ENCODE measurements around the gene RAB11A. TPM values are rescaled to one million over a fixed set of nuclear protein-coding genes. Genes with fewer than 3 reads are reported as not detected.

The RAB11A gene
- total RNA-seq, 1 donor from 2014 or later: 482 TPM

DNA sequence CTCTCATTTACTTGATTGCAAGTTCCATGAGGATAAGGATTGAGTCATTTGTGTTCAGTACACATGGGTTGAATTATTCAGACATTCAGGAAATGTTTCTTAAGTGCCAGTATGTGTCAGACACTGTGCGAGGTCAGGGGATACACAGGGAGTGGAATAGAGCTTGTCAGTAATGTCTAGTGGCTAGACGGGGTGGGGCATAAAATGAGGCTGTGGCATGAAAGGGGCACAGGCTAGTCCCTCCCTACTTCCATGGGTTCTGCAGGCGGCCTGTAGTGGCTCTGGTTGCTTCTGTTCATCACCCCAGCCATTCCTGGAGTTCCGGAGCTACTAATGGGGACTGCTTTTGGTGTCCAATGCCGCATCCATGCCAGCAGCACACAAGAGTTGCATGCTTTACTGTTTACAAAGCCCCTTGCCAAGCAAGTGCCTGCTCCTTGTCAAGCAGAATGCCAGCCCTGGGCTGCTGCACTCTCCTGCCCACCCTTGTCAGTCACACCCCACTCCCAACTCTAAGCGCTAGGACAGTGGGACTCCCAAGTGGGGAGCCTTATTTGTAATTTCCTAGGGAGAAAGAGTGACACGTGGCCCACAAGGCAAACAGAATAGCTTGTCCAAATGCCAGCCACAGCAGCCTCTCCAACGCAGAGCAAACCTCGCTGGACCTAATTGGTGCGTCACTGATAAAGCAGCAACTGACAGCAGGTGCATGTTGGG lies 70.8 kb downstream of the RAB11A start:
- Histone ChIP-seq H3K36me3 (no peaks in the 10 kb centered on the region), H2AFZ (replicated peaks) (no peak overlapping the region), H4K20me1 (ENCODE audit: low read depth) (no peaks in the 10 kb centered on the region), H3K27me3 (no peaks in the 10 kb centered on the region), H3K4me2 (no peak overlapping the region), H3K79me2 (ENCODE audit: low read depth) (no peaks in the 10 kb centered on the region), H3K9ac (no peak overlapping the region), H3K9me3 (ENCODE audit: low read depth) (no peaks in the 10 kb centered on the region), H3K27ac (no peak overlapping the region), H3F3A (ENCODE audit: low read depth) (no peaks in the 10 kb centered on the region), H3K4me1 (no peaks in the 10 kb centered on the region), H3K4me3 (no peak overlapping the region)
- TF ChIP-seq EZH2 (IDR thresholded peaks at IDR 0.05): no peak
- TF ChIP-seq, protein P1, sequence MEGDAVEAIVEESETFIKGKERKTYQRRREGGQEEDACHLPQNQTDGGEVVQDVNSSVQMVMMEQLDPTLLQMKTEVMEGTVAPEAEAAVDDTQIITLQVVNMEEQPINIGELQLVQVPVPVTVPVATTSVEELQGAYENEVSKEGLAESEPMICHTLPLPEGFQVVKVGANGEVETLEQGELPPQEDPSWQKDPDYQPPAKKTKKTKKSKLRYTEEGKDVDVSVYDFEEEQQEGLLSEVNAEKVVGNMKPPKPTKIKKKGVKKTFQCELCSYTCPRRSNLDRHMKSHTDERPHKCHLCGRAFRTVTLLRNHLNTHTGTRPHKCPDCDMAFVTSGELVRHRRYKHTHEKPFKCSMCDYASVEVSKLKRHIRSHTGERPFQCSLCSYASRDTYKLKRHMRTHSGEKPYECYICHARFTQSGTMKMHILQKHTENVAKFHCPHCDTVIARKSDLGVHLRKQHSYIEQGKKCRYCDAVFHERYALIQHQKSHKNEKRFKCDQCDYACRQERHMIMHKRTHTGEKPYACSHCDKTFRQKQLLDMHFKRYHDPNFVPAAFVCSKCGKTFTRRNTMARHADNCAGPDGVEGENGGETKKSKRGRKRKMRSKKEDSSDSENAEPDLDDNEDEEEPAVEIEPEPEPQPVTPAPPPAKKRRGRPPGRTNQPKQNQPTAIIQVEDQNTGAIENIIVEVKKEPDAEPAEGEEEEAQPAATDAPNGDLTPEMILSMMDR (IDR thresholded peaks at IDR 0.05): no peak
- TF ChIP-seq EZH2phosphoT487 (IDR thresholded peaks at IDR 0.05): no peak
- Mint-ChIP-seq H3K27me3 (ENCODE audit: insufficient read depth, low read depth) (peaks cover 2% of the 10 kb centered on the region), H3K4me1 (no peaks in the 10 kb centered on the region), H3K27ac (no peak overlapping the region), H3K4me3 (no peak overlapping the region), H3K36me3 (no peaks in the 10 kb centered on the region), H3K9me3 (no peaks in the 10 kb centered on the region)
- DNase-seq (ENCODE audit: low spot score): no peak

DNA sequence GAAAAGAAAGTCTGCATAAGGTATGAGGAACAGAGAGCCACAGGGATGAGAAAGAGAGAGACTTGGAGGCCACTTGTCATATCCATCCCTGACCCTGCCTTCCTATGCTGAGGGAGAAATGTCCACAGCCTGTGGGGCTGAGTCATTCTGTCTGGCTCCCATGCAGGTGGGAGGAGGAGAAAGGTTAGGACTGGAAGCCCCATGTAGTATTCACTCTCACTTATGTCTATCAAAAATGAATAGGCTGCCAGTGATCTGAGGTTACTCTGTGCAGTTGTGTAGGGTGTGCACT lies 71.3 kb downstream of the RAB11A start:
- no peak overlapping the region for H3K4me3 Mint-ChIP-seq
- H3K27me3 Mint-ChIP-seq (ENCODE audit: insufficient read depth, low read depth): peaks cover 2% of the 10 kb centered on the region
- H3K36me3 ChIP-seq: no peaks in the 10 kb centered on the region
- H3F3A ChIP-seq (ENCODE audit: low read depth): no peaks in the 10 kb centered on the region
- TF ChIP-seq EZH2phosphoT487 (IDR thresholded peaks at IDR 0.05) (no peak), EZH2 (IDR thresholded peaks at IDR 0.05) (no peak)
- TF ChIP-seq, protein P1 (IDR thresholded peaks at IDR 0.05): no peak
- H3K27ac Mint-ChIP-seq: no peak overlapping the region
- H3K9me3 Mint-ChIP-seq: no peaks in the 10 kb centered on the region
- no peak overlapping the region for H2AFZ ChIP-seq (replicated peaks)
- no peaks in the 10 kb centered on the region for H3K4me1 Mint-ChIP-seq
- no peak overlapping the region for H3K9ac ChIP-seq
- no peaks in the 10 kb centered on the region for H3K36me3 Mint-ChIP-seq
- H3K4me2 ChIP-seq: no peak overlapping the region
- no peaks in the 10 kb centered on the region for H3K27me3 ChIP-seq
- no peak overlapping the region for H3K27ac ChIP-seq
- H4K20me1 ChIP-seq (ENCODE audit: low read depth): no peaks in the 10 kb centered on the region
- no peaks in the 10 kb centered on the region for H3K9me3 ChIP-seq (ENCODE audit: low read depth)
- H3K4me1 ChIP-seq: no peaks in the 10 kb centered on the region
- H3K4me3 ChIP-seq: no peak overlapping the region
- no peaks in the 10 kb centered on the region for H3K79me2 ChIP-seq (ENCODE audit: low read depth)
- DNase-seq (ENCODE audit: low spot score): no peak

Small RNA genes lying within 50 kb of the gene (small RNA-seq; reads per million reads assigned to genes)
- gene RF00026: not detected

Other genes starting within 250 kb of the RAB11A start
- 6.0 and 10.6 TPM in 2 replicates for gene SLC24A1, start 247.6 kb upstream of the RAB11A start, total RNA-seq (ENCODE audit: low replicate concordance)
- 3.7 and 4.8 TPM in 2 replicates for gene DENND4A, start 77.2 kb upstream of the RAB11A start, total RNA-seq (ENCODE audit: low replicate concordance)

All from neural progenitor cell (in vitro differentiated cells).